KMS-11 (cell line): ENCODE measurements around the gene RBM17.

Source experiments
- H2AFZ ChIP-seq: fragments of 200-600 bp; sonication (generic); 2 replicates; pipeline ENCODE4 v1.6.1; 2016; ENCODE audit warnings: antibody characterized with exemption, mixed run types, low read depth
- H3K27ac ChIP-seq: fragments of 200-600 bp; sonication (generic); 2 replicates; pipeline ENCODE4 v1.6.1; 2016; ENCODE audit warnings: mild to moderate bottlenecking, mixed run types
- H3K27me3 ChIP-seq: fragments of 200-600 bp; sonication (generic); 2 replicates; pipeline ENCODE4 v1.6.1; 2017; ENCODE audit warnings: mild to moderate bottlenecking, low read depth, mixed run types, moderate library complexity; ENCODE audit not compliant: insufficient read depth
- H3K36me3 ChIP-seq: fragments of 200-600 bp; sonication (generic); 2 replicates; pipeline ENCODE4 v1.6.1; 2017; ENCODE audit warnings: mild to moderate bottlenecking, mixed run types; ENCODE audit not compliant: insufficient read depth
- H3K4me1 ChIP-seq: fragments of 200-600 bp; sonication (generic); 2 replicates; pipeline ENCODE4 v1.6.1; 2016; ENCODE audit warnings: mild to moderate bottlenecking, low read depth, mixed run types; ENCODE audit not compliant: poor library complexity, severe bottlenecking
- H3K4me2 ChIP-seq: fragments of 200-600 bp; sonication (generic); 2 replicates; pipeline ENCODE4 v1.7.0; 2016; ENCODE audit warnings: mild to moderate bottlenecking, mixed run types
- H3K4me3 ChIP-seq: fragments of 200-600 bp; sonication (generic); IDR thresholded peaks from 2 replicates; pipeline ENCODE4 v1.6.1; 2017; ENCODE audit warnings: low read depth, low read length, mixed read lengths; ENCODE audit not compliant: insufficient read depth
- H3K79me2 ChIP-seq: fragments of 200-600 bp; sonication (generic); 2 replicates; pipeline ENCODE4 v1.6.1; 2016; ENCODE audit warnings: low read depth, mixed run types; ENCODE audit not compliant: insufficient read depth
- H3K9ac ChIP-seq: fragments of 200-600 bp; sonication (generic); 2 replicates; pipeline ENCODE4 v1.6.1; 2016; ENCODE audit warnings: mild to moderate bottlenecking, mixed run types
- H4K20me1 ChIP-seq: fragments of 200-600 bp; sonication (generic); 2 replicates; pipeline ENCODE4 v1.6.1; 2016; ENCODE audit warnings: mild to moderate bottlenecking, mixed run types; ENCODE audit not compliant: insufficient read depth
- CTCF ChIP-seq: fragments of 200-600 bp; sonication (generic); conservative IDR thresholded peaks from 2 replicates; pipeline ENCODE4 v1.6.1; 2017; ENCODE audit warnings: low read depth, mild to moderate bottlenecking, antibody characterized with exemption, low read length, moderate library complexity, mixed read lengths

Gene RBM17

GRCh38 chr10:6069081-6069931 is 19.5 kb upstream of the RBM17 start:
- Histone ChIP-seq H3K36me3 (no peaks in the 10 kb centered on the region), H3K79me2 (no peaks in the 10 kb centered on the region), H3K4me3 (no peak overlapping the region), H3K4me2 (no peak overlapping the region), H3K27me3 (peaks cover 3% of the 10 kb centered on the region; the same call in 1 of the 2 replicates), H3K9ac (no peak overlapping the region), H3K27ac (no peak overlapping the region), H4K20me1 (no peaks in the 10 kb centered on the region), H2AFZ (no peak overlapping the region), H3K4me1 (no peaks in the 10 kb centered on the region)
- no peak for TF ChIP-seq CTCF

- Histone ChIP-seq H3K79me2 (no peaks in the 10 kb centered on the region), H3K4me1 (no peaks in the 10 kb centered on the region), H3K36me3 (no peaks in the 10 kb centered on the region), H3K27ac (no peak overlapping the region), H3K4me2 (no peak overlapping the region), H2AFZ (no peak overlapping the region), H3K27me3 (peaks cover 3% of the 10 kb centered on the region; the same call in 1 of the 2 replicates), H4K20me1 (no peaks in the 10 kb centered on the region), H3K9ac (no peak overlapping the region), H3K4me3 (no peak overlapping the region)
- no peak for TF ChIP-seq CTCF
These were observed 18.2 kb upstream of the RBM17 start for GRCh38 chr10:6070660-6071059.

- H3K27me3 ChIP-seq = peaks cover 3% of the 10 kb centered on the region; the same call in 1 of the 2 replicates
- no peak for TF ChIP-seq CTCF
- no peak overlapping the region for H3K4me3 ChIP-seq
- H3K9ac ChIP-seq = no peak overlapping the region
- H4K20me1 ChIP-seq = no peaks in the 10 kb centered on the region
- H3K4me2 ChIP-seq = no peak overlapping the region
- no peak overlapping the region for H3K27ac ChIP-seq
- H2AFZ ChIP-seq = no peak overlapping the region
- no peaks in the 10 kb centered on the region for H3K4me1 ChIP-seq
- no peaks in the 10 kb centered on the region for H3K36me3 ChIP-seq
- H3K79me2 ChIP-seq = no peaks in the 10 kb centered on the region
These were observed 17.4 kb upstream of the RBM17 start for GRCh38 chr10:6071181-6072175.

GRCh38 chr10:6072215-6072934 is 16.5 kb upstream of the RBM17 start:
- H3K36me3 ChIP-seq = no peaks in the 10 kb centered on the region
- peaks cover 3% of the 10 kb centered on the region; the same call in 1 of the 2 replicates for H3K27me3 ChIP-seq
- no peak overlapping the region for H2AFZ ChIP-seq

More at GRCh38 chr10:6072215-6072934, 16.5 kb upstream of the RBM17 start:
- Histone ChIP-seq H3K4me1 (no peaks in the 10 kb centered on the region), H3K27ac (no peak overlapping the region), H3K9ac (no peak overlapping the region), H4K20me1 (no peaks in the 10 kb centered on the region), H3K4me3 (no peak overlapping the region), H3K79me2 (no peaks in the 10 kb centered on the region), H3K4me2 (no peak overlapping the region)
- no peak for TF ChIP-seq CTCF
